Measurements from ENCODE around the gene PHF21B. TPM values are rescaled to one million over a fixed set of nuclear protein-coding genes. Genes with fewer than 3 reads are reported as not detected.

Gene PHF21B
- total RNA-seq, 4 donors from 2014 or later = 0.50 to 9.4 (median 1.8) TPM; not detected in 1

GRCh38 chr22:44969817-44970216, 40.0 kb downstream of the PHF21B start:
- Histone ChIP-seq H3K9me3 (no peaks in the 10 kb centered on the region), H3K4me1 (no peaks in the 10 kb centered on the region), H3K27me3 (peaks cover 0 to 17% (median 0%) of the 10 kb centered on the region in 4 donors), H3K36me3 (no peaks in the 10 kb centered on the region), H3K4me3 (no peak overlapping the region), H3K27ac (replicated peaks in 1 of 4) (no peak overlapping the region)
- DNase-seq (ENCODE audit: extremely low spot score) = no peak
- intact Hi-C loops (cut with DNase I) = no loop called here
- 84% methylated on average over 9 of the region's 9 CpGs for WGBS
- TF ChIP-seq EP300 (IDR thresholded peaks at IDR 0.05) = no peak
- no peak for TF ChIP-seq POLR2AphosphoS5 (IDR thresholded peaks at IDR 0.05)
- no peak for TF ChIP-seq POLR2A (IDR thresholded peaks at IDR 0.05; ENCODE audit: low read depth)
- TF ChIP-seq CTCF (IDR thresholded peaks at IDR 0.05) = no peak

- no peak for DNase-seq (ENCODE audit: extremely low spot score)
- H3K4me3 ChIP-seq = no peak overlapping the region
- H3K4me1 ChIP-seq = no peaks in the 10 kb centered on the region
- 83% methylated on average over 5 of the region's 7 CpGs for WGBS
- intact Hi-C loops (cut with DNase I) = no loop called here
- TF ChIP-seq POLR2A (IDR thresholded peaks at IDR 0.05; ENCODE audit: low read depth) (no peak), EP300 (IDR thresholded peaks at IDR 0.05) (no peak), POLR2AphosphoS5 (IDR thresholded peaks at IDR 0.05) (no peak), CTCF (IDR thresholded peaks at IDR 0.05) (no peak)
- H3K27me3 ChIP-seq = peaks cover 0 to 17% (median 0%) of the 10 kb centered on the region in 4 donors
- no peaks in the 10 kb centered on the region for H3K9me3 ChIP-seq
- H3K36me3 ChIP-seq = no peaks in the 10 kb centered on the region
- H3K27ac ChIP-seq (replicated peaks in 1 of 4) = no peak overlapping the region
Observed at GRCh38 chr22:44968736-44969135, 41.1 kb downstream of the PHF21B start.

GRCh38 chr22:44965171-44965570, 44.6 kb downstream of the PHF21B start:
- no peak for DNase-seq (ENCODE audit: extremely low spot score)
- H3K9me3 ChIP-seq = no peaks in the 10 kb centered on the region
- WGBS = 79% methylated on average over 6 of the region's 6 CpGs
- intact Hi-C loops (cut with DNase I) = no loop called here
- peaks cover 0 to 10% (median 0%) of the 10 kb centered on the region in 4 donors for H3K27me3 ChIP-seq
- H3K36me3 ChIP-seq = no peaks in the 10 kb centered on the region
- no peak overlapping the region for H3K4me3 ChIP-seq
- H3K4me1 ChIP-seq = no peaks in the 10 kb centered on the region
- H3K27ac ChIP-seq (replicated peaks in 1 of 4) = no peak overlapping the region
- TF ChIP-seq CTCF (IDR thresholded peaks at IDR 0.05) = no peak
- TF ChIP-seq EP300 (IDR thresholded peaks at IDR 0.05) = no peak
- TF ChIP-seq POLR2A (IDR thresholded peaks at IDR 0.05; ENCODE audit: low read depth) = no peak
- TF ChIP-seq POLR2AphosphoS5 (IDR thresholded peaks at IDR 0.05) = no peak

GRCh38 chr22:44964722-44965078, 45.1 kb downstream of the PHF21B start:
- no peak for TF ChIP-seq EP300 (IDR thresholded peaks at IDR 0.05)
- TF ChIP-seq POLR2A (IDR thresholded peaks at IDR 0.05; ENCODE audit: low read depth) = no peak
- no peak for TF ChIP-seq POLR2AphosphoS5 (IDR thresholded peaks at IDR 0.05)
- TF ChIP-seq CTCF (IDR thresholded peaks at IDR 0.05) = no peak
- H3K4me1 ChIP-seq = no peaks in the 10 kb centered on the region
- DNase-seq (ENCODE audit: extremely low spot score) = no peak
- H3K36me3 ChIP-seq = no peaks in the 10 kb centered on the region
- H3K4me3 ChIP-seq = no peak overlapping the region
- no peaks in the 10 kb centered on the region for H3K9me3 ChIP-seq
- H3K27me3 ChIP-seq = peaks cover 0 to 8% (median 0%) of the 10 kb centered on the region in 4 donors
- intact Hi-C loops (cut with DNase I) = no loop called here
- 96% methylated on average over 6 of the region's 6 CpGs for WGBS
- H3K27ac ChIP-seq (replicated peaks in 1 of 4) = no peak overlapping the region

Measured in esophagus muscularis mucosa (tissue), 4 donors.